Measurements from ENCODE around the gene CFAP157. TPM values are rescaled to one million over a fixed set of nuclear protein-coding genes. Genes with fewer than 3 reads are reported as not detected.

Gene CFAP157
- total and polyA plus RNA-seq, 2 of the 13 experiments (the other 11 are each of a cell fraction or from before 2014, with no cell fraction given), result 0.07 TPM; not detected in 1

DNA sequence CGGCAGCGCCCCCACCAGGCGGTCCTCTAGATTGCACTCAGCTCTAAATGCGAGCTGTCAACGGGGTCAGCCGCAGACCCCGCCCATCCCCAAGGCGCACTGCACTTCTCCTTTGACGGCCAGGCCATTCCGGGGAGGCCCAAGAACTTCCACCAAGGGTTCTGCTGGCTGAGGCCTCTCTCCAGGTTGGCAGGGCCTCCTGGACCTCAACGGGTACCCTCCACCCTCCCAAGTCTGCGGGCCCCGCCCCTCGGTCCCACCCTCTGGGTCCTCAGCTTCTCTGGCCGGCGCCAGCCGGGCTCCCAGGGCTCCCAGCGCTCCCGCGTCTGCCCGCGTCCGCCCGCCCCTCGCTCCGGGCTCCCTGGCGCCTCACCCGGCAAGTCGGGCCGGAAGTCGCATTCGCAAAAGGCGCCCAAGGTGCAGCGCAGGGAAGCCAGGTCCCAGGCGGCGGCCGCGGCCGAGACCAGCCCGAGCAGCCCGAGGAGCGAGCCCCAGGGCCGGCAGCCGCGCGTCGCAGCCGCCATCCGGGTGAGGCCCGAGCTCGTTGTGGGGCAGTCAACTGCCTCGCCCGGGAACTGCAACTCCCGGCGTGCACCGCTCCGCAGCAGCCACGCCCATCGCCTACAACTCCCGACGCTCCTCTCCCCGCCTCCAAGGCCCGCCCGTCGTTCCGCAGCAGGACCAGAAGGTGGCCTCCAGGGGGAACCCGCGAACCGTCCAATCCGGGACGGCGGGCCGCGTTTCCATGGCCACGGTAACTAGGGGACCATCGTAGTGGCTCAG lies 28.1 kb downstream of the CFAP157 start, which contains the start of gene TOR2A (continued):
- TF ChIP-seq, protein P1, sequence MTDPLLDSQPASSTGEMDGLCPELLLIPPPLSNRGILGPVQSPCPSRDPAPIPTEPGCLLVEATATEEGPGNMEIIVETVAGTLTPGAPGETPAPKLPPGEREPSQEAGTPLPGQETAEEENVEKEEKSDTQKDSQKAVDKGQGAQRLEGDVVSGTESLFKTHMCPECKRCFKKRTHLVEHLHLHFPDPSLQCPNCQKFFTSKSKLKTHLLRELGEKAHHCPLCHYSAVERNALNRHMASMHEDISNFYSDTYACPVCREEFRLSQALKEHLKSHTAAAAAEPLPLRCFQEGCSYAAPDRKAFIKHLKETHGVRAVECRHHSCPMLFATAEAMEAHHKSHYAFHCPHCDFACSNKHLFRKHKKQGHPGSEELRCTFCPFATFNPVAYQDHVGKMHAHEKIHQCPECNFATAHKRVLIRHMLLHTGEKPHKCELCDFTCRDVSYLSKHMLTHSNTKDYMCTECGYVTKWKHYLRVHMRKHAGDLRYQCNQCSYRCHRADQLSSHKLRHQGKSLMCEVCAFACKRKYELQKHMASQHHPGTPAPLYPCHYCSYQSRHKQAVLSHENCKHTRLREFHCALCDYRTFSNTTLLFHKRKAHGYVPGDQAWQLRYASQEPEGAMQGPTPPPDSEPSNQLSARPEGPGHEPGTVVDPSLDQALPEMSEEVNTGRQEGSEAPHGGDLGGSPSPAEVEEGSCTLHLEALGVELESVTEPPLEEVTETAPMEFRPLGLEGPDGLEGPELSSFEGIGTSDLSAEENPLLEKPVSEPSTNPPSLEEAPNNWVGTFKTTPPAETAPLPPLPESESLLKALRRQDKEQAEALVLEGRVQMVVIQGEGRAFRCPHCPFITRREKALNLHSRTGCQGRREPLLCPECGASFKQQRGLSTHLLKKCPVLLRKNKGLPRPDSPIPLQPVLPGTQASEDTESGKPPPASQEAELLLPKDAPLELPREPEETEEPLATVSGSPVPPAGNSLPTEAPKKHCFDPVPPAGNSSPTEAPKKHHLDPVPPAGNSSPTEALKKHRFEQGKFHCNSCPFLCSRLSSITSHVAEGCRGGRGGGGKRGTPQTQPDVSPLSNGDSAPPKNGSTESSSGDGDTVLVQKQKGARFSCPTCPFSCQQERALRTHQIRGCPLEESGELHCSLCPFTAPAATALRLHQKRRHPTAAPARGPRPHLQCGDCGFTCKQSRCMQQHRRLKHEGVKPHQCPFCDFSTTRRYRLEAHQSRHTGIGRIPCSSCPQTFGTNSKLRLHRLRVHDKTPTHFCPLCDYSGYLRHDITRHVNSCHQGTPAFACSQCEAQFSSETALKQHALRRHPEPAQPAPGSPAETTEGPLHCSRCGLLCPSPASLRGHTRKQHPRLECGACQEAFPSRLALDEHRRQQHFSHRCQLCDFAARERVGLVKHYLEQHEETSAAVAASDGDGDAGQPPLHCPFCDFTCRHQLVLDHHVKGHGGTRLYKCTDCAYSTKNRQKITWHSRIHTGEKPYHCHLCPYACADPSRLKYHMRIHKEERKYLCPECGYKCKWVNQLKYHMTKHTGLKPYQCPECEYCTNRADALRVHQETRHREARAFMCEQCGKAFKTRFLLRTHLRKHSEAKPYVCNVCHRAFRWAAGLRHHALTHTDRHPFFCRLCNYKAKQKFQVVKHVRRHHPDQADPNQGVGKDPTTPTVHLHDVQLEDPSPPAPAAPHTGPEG (CRISPR knock-in tag; IDR thresholded peaks at IDR 0.05), result peak; percentile 89
- TF ChIP-seq ESRRA (CRISPR knock-in tag; IDR thresholded peaks at IDR 0.05; ENCODE audit: low read depth), result peak; percentile 31; the same call in 1 of the 2 replicates
- TF ChIP-seq, protein P2, sequence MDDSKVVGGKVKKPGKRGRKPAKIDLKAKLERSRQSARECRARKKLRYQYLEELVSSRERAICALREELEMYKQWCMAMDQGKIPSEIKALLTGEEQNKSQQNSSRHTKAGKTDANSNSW (CRISPR knock-in tag; IDR thresholded peaks at IDR 0.05; ENCODE audit: borderline replicate concordance), result no peak
- TF ChIP-seq, protein P3, sequence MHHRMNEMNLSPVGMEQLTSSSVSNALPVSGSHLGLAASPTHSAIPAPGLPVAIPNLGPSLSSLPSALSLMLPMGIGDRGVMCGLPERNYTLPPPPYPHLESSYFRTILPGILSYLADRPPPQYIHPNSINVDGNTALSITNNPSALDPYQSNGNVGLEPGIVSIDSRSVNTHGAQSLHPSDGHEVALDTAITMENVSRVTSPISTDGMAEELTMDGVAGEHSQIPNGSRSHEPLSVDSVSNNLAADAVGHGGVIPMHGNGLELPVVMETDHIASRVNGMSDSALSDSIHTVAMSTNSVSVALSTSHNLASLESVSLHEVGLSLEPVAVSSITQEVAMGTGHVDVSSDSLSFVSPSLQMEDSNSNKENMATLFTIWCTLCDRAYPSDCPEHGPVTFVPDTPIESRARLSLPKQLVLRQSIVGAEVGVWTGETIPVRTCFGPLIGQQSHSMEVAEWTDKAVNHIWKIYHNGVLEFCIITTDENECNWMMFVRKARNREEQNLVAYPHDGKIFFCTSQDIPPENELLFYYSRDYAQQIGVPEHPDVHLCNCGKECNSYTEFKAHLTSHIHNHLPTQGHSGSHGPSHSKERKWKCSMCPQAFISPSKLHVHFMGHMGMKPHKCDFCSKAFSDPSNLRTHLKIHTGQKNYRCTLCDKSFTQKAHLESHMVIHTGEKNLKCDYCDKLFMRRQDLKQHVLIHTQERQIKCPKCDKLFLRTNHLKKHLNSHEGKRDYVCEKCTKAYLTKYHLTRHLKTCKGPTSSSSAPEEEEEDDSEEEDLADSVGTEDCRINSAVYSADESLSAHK (CRISPR knock-in tag; IDR thresholded peaks at IDR 0.05; ENCODE audit: borderline replicate concordance), result no peak
- TF ChIP-seq, protein P4, sequence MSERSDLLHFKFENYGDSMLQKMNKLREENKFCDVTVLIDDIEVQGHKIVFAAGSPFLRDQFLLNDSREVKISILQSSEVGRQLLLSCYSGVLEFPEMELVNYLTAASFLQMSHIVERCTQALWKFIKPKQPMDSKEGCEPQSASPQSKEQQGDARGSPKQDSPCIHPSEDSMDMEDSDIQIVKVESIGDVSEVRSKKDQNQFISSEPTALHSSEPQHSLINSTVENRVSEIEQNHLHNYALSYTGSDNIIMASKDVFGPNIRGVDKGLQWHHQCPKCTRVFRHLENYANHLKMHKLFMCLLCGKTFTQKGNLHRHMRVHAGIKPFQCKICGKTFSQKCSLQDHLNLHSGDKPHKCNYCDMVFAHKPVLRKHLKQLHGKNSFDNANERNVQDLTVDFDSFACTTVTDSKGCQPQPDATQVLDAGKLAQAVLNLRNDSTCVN (CRISPR knock-in tag; IDR thresholded peaks at IDR 0.05; ENCODE audit: borderline replicate concordance), result peak; percentile 69; the same call in 1 of the 2 replicates
- no peak for TF ChIP-seq BRCA1 (CRISPR knock-in tag; IDR thresholded peaks at IDR 0.05)
- TF ChIP-seq PCBP1 (IDR thresholded peaks at IDR 0.05; ENCODE audit: borderline replicate concordance, low read depth, low read length), result 0 out of 2 replicates have a peak, but pooled peaks have one; percentile 52
- peak; percentile 97; the same call in 1 of the 2 replicates for TF ChIP-seq ZNF180 (CRISPR knock-in tag; IDR thresholded peaks at IDR 0.05; ENCODE audit: borderline replicate concordance, low read depth)
- TF ChIP-seq HOXA9 (CRISPR knock-in tag; IDR thresholded peaks at IDR 0.05; ENCODE audit: borderline replicate concordance), result no peak
- TF ChIP-seq, protein P5, sequence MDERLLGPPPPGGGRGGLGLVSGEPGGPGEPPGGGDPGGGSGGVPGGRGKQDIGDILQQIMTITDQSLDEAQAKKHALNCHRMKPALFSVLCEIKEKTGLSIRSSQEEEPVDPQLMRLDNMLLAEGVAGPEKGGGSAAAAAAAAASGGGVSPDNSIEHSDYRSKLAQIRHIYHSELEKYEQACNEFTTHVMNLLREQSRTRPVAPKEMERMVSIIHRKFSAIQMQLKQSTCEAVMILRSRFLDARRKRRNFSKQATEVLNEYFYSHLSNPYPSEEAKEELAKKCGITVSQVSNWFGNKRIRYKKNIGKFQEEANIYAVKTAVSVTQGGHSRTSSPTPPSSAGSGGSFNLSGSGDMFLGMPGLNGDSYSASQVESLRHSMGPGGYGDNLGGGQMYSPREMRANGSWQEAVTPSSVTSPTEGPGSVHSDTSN (CRISPR knock-in tag; IDR thresholded peaks at IDR 0.05), result no peak
